Measurements from ENCODE around the gene SOX13.

SOX13 gene

DNA sequence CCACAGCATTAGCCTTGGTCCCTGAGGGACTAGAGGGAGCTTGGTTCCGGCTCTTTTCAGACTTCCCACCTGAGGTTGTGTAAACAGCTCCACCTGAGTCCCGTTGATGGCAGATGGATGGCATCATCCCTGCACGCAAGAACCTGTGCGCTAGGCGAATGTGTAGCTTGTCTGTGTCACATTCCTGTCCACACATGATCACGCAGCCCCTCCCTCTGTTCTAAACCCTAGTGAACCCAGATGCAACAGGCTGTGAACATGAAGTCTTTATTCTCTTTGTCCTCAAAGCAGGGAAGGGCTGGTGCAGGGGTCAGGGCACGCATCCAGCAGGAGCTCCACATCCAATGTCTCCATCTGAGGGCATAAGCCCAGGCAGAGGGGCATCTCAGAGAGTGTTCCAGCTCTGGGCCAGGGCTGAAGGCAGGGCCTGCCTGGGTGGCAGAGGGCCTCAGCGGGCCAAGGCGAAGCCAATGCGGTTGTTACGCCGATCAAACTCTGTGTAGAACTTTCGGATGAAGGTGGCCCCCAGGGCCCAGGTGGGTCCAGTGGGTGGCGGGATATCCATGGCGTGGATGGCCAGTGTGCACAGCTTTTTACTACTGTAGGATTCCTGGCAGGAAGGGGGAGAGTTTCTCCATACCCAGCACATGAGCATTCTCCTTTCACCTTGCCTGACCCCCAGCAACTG lies 81.8 kb downstream of the SOX13 start:
- DNase-seq (ENCODE audit: low spot score) = no peak

DNA sequence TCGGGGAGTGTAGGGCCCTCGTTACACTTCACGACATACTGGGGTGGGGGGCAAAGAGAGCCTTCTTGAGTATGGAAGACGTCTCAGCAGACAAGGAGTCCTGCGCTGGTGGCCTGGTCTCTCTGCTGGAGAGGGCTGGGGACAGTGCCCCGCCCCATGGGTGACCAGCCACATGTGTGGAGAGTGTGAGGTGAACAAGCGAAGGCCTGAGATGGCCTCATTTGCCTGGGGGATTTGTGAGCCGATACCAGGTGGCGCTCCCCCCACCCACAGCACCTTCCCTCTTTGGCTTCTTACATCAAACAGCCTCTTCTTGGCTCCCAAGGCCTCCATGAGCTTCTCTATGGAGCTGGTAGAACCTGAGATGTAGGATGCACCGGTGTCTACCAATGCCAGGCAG lies 83.0 kb downstream of the SOX13 start:
- DNase-seq (ENCODE audit: low spot score) = no peak

DNA sequence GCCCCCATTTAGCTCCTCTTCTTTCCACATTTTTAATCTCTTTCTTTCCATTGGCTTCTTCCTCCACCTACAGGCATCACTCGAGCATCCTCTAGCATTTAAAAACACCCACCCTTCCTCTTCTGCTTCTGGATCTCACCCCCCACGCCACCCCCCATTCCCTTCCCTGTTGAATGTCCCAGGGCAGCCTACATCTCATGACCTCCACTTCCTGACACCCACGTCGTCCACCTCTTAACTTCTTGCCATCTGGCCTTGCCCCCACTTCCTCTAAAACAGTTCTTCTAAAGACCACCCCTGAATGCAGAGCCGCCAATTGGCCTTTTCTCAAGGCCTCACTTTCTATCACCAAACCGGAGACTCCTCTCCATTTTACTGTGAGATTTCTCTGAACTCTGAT lies 85.0 kb downstream of the SOX13 start:
- DNase-seq (ENCODE audit: low spot score) = no peak

DNA sequence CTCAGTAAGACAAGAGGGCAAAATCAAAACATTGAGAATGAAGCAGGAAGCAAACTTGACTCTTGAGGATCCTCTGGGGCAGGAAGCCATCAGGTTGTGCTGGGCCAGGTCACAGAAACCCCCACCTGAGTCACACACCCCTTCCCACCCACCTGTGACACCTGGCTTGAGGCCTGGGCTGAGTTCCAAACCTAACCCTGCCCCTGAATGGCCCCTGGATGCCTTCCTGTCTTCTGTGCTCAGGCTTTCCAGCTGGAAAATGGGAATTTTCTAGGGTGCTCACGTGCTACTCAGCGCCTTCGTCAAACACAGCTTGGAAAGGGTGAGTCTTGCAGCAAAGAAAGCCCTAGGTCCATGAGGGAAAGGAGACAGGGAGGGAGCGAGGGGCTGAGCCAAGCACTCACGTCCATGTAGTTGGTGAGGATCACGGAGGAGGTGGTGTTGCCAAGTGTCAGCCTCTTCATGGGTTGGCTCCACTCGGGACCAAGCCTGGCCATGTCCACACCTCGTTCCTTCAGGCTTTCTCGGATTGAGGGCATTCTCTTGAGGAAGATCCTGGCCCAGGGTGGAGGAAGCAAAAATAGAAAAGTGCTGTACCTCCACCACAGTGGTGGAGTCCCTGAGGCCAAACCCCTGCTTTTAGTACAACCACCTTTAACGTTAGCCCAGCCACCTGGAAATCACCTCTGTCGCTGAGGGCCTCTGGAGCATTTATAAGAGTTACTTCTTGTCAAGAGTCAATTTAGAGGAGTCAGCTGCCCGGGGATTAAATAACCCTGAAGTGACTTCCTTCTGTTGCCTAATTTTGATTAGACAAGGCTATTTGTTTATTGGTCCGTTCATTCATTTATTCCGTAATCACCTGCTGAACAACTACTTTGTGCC lies 88.9 kb downstream of the SOX13 start:
- DNase-seq (ENCODE audit: low spot score) = no peak

DNA sequence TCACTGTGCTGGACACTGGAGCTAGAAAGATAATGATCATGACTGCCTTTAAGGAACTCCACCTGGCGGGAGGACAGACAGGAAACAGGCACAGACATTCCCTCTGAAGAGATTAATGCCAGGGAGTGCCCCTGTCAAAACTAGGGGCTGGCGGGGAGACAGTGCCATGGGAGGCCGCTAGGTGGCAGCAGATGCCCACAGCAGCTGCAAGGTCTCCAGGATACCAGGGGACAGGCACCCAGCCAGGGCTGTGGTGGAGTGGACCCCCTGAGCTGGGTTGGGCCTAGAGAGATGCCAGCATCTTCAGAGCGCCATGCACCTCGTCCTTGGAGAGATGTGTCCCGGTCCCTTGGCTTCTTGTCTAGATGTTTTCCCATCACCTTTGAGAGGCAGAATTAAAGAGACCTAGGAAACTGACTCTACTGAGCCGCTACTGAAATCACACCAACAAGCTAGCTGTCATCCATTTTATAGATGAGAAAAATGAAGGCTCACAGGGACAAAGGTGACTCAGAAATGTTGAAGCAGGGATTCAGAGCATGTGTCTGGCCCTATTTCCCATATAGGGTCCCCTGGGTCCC lies 89.7 kb downstream of the SOX13 start:
- peak; percentile 95 for DNase-seq (ENCODE audit: low spot score)

DNA sequence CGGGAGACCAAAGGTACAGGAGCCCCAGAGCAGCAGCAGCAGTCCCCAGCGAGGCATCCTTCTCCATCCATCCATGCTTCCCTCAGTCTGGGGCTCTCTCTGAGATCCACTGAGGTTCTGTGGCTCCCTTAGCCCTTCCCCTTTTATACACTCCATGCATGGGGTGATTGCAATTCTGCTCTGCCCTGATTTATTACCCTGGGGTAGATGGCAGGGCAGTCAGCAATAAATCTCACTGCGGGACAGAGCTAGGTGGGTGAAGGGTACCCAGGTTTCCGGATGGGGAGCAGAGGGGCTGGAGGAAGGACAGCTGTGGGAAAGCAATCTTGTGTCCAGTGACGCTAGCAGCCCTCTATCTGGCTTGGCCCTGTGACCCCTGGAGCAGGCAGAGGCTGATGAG lies 93.3 kb downstream of the SOX13 start, which contains the start of gene REN:
Gene REN, minus strand, starts transcription at position 119 of the 400 bp plus-strand sequence. Its CDS starts 44 bp downstream, at position 75.
- DNase-seq (ENCODE audit: low spot score) = no peak

DNA sequence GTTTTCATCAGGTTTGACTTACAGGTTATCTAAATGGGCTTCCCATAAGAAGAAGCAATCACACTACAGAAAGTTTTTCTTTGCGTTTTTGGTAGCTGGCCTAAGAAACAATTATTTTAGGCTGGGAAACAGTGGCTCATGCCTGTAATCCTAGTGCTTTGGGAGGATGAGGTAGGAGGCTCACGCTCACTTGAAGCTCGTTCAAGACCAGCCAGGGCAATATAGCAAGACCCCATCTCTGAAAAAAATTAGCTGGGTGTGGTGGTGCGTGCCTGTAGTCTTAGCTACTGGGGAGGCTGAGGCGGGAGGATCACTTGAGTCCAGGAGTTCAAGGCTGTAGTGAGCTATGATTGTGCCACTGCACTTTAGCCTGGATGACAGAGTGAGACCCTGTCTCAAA lies 94.8 kb downstream of the SOX13 start:
- no peak for DNase-seq (ENCODE audit: low spot score)

DNA sequence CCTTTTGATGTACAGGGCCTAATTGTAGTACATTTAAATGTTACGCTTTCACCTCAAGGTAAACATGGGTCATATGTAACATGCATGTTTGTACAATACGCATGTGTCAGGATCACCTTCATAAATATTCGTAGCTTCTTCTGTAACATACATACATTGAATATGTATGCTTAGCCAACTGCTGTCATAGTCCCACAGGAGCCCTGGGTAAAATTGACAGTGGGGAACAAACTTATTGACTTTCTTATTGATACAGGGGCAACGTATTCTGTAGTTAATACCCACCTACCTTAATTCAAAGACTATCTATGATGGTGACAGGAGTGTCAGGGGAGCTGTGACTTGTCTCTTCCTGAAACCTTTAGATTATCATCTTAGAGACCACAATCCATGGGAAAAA lies 96.9 kb downstream of the SOX13 start:
- no peak for DNase-seq (ENCODE audit: low spot score)

DNA sequence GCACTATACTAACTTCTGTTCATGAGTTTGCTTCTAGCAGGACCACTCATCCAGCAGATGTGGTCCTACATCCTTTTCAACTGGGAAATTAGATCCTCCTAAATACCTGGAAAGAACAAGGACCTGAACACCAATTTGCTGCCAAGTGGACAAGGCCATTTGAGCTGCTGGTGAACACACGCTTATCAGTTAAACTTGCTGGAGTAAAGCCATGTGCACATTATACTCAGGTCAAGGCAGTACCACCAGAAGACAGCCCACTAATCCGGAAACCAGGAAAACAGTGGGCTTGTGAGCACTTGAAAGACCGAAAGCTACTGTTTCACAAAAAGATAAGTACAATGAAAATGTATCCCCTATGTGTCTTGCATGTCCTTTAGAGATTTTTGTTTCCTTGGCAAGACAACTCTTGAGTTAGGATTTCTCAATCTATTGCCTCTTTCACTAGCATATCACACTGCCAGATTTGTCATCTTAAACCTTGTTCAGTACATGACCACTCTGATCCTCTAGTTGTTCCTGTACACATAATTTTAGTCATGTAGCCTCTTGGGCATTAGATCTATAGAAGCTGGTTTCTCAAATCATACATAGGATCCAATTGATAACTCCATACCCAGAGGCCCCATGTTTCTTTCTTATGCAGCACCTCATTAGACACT lies 97.7 kb downstream of the SOX13 start:
- no peak for DNase-seq (ENCODE audit: low spot score)

DNA sequence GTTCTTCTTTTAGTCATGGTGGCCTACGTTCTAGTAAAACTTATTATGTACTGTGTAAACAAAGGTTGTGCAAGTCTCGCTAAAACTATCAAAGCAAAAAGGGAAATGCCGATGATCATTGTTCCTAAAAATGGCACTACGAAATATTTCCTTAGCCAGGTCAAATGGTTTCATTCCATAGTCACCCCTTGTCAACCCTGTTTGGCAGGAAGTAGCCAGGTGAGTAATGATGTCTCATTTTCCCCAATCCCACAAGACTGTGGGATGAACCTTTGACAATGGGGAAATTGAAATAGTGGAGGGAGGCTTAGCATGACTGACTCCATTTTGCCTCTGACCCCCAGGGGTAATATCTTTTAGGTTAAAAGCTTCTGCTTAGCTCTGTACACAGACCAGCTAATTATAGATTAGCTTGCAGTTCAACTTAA lies 98.8 kb downstream of the SOX13 start:
- DNase-seq (ENCODE audit: low spot score) = no peak

DNA sequence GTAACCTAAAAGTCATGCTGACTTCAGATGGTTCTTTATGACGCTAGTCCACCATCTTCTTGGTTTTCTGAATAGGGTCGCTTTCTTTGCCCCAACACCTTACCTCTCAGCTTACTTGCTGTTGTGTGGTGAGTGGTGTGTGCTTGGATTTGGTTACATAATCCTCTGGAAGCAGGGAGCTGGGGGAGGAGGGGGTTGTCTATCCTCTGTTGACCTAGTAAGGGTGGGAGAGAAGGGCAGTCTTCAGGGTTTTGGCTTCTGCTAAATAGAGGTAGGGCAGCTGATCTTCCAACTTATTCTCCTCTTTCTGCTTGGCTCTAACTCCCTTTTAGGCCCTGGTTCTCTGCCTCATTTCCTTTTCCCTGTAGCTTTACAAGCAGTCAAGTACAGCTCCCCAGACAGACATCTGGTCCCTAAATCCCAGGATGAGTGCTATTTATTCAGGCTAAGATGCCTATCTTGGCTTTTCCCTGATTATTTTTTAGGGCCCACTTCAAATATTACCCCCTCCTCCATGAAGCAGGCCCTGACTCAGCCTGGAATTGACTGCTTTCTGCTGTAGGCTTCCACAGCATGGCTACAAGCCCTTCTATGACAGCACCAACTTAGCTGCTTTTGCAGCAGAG lies 99.6 kb downstream of the SOX13 start:
- peak; percentile 56 for DNase-seq (ENCODE audit: low spot score)

DNA sequence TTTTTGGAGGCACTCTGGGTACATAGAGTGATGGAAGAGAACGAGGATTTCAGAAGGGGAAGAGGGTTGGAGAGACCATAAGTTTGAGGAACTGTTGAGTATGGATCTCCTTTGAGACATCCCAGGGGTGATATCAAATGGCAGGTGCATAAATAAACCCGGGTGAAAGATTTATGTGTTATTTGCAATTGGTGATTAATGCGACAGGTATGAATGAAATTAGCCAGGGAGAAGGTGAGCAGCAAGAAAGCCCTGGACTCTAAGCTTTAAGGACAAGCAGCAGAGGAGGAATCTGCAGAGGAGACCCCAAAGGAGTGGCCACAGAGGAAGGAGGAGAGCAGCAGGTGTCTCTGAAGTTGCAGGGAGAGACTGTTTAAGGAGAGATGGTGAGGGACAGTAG lies 102.0 kb downstream of the SOX13 start:
- no peak for DNase-seq (ENCODE audit: low spot score)

DNA sequence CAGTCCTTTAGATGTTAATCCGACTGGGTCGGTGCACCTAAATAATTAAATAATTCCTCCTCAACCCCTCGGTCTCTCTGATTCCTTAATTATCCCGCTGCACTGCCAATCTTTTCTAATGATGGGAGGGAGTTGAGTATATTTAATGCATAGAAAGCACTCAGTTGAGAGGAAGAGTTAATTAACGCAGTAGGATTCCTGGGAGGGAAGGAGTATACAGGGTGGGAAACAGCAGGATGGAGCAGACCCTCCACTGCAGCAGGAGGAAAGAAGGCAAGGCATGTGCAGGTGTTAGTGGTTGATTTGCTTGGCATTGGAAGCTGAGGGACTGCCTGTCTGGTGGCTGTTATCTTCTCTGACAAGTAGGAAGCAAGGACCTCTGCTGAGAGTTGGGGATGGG lies 103.1 kb downstream of the SOX13 start:
- DNase-seq (ENCODE audit: low spot score) = no peak

DNA sequence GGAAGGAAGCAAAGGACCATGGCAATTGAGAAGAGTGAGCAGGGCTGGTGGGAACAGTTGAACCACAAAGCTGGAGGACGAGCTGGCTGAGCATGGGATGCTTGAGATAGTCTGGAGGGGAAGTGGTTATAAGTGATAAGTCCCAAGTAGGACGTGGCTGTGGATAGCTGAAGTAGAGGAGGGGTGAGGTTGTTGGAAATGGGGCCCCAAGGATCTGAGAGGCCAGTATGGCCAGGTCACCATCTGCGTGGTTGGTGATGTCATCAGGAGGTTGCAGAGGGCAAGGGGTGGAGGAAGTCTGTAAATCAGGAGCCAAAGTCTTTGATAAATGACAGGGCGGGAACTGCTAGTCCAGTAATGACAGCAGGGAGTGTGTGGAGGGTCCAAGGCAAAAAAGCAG lies 104.2 kb downstream of the SOX13 start:
- no peak for DNase-seq (ENCODE audit: low spot score)

Measured in D341Med (cell line).